HG03575 (cell line): ENCODE measurements around the gene TBC1D14.
"Not testable (repeated sequence)": the region's sequence is repeated elsewhere in the genome, so short reads cannot be mapped to it uniquely, and the experiment has no call there.

Source experiments
- ATAC-seq: cut with Tn5 transposase; IDR thresholded peaks from one replicate; pipeline ENCODE4 v1.9.1; 2021; ENCODE audit not compliant: unreplicated experiment, insufficient number of reproducible peaks, low FRiP score; ENCODE audit errors: extremely low read depth

The TBC1D14 gene

GRCh38 chr4:7079483-7079882, 169.9 kb downstream of the TBC1D14 start:
- not testable (repeated sequence) for ATAC-seq

- not testable (repeated sequence) for ATAC-seq
Observed at GRCh38 chr4:7079909-7080308, 170.3 kb downstream of the TBC1D14 start.
